GM18873 (cell line): ENCODE data around the gene TBC1D1.

Experiments
- ATAC-seq: cut with Tn5 transposase; IDR thresholded peaks from one replicate; pipeline ENCODE4 v1.9.1; 2021; ENCODE audit warnings: mild to moderate bottlenecking, moderate library complexity, moderate number of reproducible peaks; ENCODE audit not compliant: unreplicated experiment, low FRiP score

Gene TBC1D1

DNA sequence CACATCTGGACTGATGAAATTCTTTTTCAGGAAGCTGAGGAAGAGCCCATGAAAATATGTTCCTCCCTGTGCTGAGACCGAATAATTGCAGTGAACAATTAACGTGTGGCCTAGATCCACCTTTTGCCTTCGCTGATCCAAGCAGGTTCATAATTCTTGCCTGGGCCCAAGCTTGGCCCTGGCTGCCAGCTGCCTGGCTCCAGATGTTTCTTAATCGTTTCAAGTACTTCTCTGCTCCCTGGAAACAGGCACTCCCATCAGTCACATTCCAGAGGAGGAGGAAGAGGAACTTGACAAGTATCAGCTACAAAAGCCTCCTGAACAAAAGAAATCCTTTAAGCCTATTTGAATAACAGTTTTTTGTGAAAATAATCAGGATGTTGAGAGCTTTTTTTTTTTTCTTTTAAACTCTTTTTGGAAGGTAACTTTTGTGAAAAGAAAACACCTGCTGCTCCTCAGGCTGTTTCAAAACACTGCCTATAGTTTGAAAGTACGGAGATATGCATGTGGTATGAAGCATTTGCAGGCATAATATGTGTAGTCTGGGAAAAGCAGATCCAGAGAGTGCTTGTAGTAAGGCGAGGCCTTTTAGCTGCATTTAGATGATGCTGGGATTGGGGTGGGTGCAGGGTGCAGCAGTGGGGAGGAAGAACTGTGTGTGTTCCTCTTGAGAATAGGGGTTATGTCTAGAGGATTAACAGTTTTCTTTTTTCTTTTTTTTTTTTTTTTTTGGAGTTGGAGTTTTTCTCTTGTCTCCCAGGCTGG, 223.7 kb downstream of the TBC1D1 start:
- ATAC-seq = no peak

GRCh38 chr4:38115601-38116000, 224.7 kb downstream of the TBC1D1 start:
- ATAC-seq = no peak

DNA sequence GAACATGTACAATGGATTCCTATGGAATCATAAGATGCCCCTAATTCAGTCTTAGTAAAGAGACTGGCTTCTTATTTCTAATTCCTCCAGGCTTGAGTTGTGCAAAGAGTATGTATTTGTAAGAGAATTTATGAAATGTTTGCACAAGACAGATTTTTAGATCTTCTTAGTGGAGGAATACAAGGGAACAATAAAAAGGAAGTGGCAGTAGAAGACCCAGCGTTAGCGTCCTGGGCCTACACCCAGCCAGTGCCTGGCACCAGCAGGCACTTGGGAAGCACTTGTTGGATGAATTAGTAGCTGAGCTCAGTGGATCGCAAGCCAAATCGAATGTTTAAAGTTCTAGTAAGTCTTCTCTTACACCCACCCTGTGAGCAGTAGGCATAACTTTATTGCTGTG, 226.7 kb downstream of the TBC1D1 start:
- ATAC-seq = no peak

DNA sequence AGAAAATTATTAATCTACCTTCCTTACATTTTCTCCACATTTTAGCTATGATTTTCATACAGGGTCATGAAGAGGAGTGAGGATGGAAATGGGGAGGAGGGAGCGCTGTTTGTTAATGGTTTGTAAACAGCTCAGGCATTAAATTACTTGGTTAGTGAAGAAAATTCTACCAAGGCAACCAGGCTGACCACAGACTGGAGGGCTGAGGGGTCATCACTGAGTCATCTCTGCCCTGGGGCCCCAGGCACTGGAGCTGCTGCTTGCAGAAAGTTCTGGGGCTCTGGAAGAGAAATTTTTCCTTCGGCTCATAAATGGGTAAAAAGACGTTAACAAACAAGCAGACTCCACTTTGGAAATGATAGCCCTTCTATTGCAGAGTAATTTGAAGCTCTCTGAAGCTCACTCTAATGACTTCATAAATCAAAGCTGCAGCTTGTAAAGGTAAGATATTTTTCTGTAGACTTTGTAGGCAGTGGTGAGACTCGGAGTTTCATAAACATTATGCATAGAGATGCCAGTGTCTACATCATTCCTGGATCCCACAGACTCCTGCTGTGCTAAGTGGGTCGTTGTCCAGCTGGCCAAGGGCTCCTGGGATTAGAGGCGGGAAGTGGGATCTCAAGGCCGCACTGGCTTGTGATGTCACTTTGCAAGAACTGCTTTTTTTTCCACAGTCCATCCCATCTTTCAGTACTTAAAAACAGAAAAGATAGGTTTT, 228.9 kb downstream of the TBC1D1 start:
- ATAC-seq = no peak

- no peak for ATAC-seq
These were observed 229.9 kb downstream of the TBC1D1 start for GRCh38 chr4:38120772-38121171.

GRCh38 chr4:38122060-38122459, 231.2 kb downstream of the TBC1D1 start:
- no peak for ATAC-seq

DNA sequence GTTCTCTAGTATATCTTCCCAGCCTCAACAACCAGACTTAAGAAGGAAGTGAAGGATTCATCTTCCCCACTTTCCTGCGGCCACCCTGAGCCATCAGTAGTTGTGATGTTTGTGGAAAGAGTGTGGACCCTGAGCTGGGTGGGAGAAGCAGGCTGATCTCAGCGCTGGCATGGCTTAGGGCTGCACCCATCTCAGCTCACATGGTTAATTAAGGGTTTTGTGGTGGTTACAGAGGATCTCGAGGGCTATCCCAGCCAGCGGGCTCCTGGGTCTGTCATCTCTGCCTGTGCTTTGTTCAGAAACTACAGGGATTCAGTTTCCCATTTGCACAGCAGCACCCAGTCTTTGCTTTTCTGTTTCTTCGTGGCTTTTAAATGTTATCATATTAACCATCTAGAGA, 232.7 kb downstream of the TBC1D1 start:
- no peak for ATAC-seq

- ATAC-seq = no peak
These were observed 234.1 kb downstream of the TBC1D1 start for GRCh38 chr4:38124961-38125360.

GRCh38 chr4:38125816-38126215, 234.9 kb downstream of the TBC1D1 start:
- ATAC-seq = no peak

DNA sequence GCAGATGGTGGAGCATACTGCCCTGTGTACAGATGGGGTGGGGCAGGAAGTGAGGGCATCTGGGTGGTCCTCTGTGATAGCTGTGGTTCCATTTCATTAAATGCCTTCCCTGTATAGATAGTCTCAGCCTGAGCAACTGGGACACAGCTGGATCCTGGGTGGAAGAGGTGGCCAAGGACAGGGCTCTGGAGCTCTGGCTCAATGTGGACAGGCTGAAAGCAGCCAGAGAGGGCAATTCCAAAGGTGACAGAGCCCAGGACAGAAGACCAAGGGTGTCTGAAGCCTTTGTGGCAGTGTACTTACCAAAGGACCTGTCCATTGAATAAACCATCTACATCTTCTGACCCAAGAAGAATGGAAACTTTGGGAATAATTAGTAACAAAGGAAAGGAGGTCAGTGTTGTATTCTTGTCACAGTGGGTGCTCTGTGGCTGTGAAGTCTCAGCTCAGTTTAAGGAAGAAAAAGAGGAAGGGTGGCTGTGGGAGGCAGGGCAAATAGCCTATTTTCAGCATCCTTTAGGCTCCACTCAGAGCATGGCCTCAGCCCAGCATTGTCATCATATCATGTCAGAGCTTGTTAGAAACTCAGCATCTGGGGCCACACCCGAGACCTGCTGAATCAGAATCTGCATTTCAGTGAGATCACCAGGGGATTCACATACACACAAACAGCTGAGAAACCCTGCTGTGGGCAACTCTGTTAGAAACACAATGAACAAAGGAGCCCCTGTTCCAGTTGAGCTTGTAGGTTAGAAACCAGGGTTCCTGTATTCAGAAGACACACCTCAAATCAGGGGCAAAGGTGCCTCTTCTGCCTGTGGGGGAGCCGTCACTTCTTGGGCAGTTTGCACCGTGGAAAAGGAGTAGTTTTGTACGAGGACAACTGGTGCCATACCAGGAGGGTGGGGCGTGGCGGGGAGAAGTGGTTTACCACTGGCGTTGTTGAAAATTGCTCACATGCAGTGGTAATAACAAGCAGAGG, 237.9 kb downstream of the TBC1D1 start:
- ATAC-seq = peak; percentile 44

DNA sequence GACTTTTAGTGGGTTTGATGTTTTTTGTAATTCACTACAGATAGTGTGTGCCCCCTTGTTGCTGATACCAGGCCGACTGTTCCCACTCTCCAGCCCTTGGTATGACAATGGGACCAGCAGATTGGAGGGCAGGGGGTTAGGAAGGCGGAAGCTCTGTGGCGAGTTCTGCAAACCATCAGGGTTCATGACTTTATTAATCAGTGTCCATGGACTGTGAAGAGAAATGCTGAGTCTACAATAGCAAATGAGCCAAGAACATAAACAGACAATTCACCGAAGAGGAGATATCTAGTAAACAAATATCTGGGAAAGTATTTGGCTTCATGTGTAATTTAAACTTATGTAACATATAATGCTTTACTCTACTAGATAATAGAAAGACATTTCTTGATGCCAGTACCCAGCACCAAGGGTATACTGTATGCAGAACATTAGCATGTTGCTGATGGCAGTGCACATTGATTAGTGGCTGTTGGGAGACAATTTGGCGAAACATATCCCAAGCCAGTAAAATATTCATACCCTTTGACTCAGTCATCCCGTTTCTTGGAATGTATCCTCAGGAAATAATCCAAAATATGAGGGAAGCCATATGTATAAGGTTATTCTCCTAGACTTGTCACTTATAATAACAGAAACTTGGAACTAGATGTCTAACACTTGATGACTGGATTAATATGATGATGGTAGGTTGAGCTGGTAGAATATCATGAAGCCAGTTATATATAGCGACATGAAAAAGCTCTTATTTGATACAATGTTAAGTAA, 238.8 kb downstream of the TBC1D1 start:
- no peak for ATAC-seq

DNA sequence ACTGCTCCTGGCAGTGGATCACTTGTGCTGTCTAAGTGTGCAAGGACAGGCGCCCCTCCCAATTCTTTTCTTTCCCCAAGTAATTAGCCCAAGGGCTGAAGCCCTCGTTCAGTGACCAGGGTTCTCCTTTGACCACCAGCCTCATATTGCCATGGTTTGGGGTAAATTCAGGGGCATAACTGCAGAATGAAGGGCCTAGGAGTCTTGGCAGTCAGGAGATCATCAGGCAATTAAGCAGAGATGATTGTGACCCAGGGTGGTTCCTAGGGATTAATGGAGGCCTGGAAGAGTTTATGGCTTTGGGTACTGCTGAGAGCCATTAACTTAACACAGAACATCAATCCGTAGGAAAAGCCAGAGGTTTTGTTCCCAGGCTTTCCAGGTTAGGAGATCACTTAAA, 240.0 kb downstream of the TBC1D1 start:
- no peak for ATAC-seq

DNA sequence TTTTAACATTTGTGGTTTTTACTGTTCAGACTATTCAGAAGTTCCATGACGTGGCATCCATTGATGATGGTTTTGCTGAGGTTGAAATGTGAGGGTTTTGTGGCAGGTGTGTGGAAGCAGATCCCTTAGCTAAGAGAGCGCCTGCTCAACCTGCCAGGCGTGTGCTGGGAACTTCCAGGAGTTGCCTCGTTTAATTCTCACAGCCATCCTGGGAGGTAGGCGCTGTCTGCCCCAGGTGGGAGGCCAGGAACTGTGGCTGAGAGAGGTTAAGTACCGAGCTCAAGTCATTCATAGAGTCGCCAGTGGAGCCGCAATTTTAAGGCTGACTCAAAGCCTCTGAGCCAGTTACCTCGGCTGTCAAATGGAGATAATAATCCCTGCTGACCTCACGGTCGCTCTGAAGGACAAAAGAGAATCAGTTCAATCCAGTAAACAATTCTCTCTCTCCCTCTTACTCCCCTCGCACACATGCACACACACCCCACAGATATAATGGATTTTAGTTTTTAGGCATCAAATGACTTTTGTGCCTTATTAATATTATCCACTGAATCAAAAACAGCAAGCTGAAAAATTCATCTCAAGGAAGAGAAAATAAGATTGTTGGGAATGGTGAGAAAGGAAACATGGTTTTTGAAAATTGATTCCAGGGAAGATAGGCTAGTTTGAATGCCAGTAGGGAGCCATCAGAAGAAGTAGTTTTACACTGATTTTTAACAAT, 240.6 kb downstream of the TBC1D1 start:
- ATAC-seq = no peak

DNA sequence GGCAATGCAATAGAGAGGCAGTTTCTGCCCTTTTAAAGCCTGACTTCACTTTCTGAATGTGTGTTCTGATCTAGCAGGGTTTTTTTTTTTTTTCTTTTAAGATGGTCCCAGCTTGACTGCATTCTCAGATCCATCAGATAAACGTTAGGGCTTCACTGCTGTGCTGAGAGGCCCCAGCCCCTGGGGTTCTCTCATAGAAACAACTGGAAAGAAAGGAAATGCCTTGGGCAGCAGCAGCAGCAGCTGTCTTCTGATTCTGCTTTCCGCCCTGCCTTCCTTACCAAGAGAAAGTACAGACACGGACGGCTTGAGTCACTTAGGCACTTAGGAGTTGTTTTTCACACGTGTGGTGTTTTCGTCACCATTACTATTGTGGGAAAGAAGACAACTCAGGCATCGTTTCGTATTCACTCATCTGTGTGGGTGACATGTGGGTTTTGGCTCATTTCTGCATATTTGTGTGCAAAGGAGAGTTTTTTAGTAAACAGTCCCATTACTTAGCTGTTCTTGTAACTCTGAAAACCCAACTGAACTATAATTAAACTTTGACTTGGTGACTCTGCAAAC, 241.3 kb downstream of the TBC1D1 start:
- peak; percentile 62 for ATAC-seq

DNA sequence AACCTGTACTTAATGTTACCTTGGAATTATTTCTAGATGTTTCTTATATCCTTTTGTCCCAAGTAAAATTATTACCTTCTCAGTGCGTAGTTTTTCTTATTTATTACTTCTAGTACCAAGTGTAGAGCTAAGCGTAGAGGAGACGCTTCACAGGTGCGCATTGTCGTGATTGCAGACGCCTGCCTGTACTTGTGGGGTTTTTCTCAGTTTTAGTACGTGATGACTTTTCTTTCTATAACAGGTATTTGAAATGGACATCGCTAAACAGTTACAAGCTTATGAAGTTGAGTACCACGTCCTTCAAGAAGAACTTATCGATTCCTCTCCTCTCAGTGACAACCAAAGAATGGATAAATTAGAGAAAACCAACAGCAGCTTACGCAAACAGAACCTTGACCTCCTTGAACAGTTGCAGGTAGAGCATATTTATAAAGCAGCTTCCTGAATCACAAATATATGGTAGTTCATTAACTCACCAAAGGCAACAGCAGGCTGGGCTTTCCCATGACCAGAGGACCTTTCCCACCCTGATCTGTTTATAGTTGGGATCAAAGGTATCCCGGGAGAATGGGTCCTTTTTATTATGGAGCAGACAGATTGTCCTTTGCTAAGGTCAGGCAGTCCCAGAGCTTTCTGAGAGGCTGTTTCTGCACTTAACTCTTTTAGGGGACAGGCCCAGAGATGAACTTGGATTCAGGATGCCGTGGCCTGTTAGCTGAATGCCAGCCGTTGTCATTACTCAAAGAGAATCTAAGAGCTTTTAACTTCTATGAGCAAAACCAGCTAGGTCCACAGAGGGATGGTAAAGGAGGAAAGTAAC, 242.2 kb downstream of the TBC1D1 start:
- ATAC-seq = no peak

DNA sequence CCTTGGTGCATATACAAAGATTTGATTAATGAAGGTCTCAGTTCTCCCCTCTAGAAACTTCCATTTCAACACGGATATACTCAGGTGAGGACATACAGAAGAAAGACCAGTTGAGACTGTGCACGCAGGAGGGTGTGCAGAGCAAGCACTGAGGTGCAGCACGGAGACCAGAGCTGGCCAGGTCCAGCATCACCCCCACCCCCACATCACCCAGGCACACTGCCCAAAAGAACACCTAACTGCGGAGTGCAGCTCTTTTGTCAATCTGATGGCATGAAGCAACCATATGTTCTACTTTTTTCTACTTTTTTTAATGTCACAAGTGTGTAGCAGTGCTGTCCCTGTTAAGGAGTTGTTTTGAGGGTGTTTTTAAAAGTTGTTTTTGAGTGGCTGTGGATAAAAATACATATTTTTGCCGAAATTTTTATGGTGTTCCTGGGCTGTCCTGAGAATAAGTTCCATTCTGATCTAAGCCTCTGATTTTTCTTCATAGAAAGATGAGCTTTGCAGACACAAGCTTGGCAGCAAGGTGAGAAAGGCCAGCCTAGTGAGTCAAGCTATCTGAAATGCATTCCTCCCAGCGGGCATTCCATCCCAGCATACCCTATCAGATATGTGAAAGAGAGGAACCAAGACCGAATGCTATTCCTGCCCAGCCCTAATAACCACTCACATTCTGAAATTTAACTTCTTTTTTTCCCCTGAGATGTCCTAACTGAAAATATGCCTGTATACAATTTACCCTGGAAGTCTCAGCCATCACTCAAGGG, 243.0 kb downstream of the TBC1D1 start:
- ATAC-seq = no peak

DNA sequence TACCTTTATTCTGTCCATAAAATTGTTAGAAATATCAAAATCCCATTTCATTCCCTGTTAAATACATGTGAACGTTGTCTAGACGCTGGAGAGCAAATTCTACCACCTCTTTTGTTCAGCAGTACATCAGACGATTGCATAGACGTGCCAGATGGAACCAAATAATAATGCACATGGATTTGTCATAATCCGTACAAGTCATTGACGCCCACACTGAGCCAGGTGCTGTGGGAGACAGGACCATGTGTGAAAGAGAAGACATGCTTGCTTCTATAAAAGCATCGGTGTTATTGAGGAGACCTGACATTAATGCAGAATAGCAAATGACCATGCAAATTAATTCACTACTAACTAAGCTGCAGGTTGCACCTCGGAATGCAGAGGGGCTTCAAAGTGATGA, 244.3 kb downstream of the TBC1D1 start:
- ATAC-seq = no peak

DNA sequence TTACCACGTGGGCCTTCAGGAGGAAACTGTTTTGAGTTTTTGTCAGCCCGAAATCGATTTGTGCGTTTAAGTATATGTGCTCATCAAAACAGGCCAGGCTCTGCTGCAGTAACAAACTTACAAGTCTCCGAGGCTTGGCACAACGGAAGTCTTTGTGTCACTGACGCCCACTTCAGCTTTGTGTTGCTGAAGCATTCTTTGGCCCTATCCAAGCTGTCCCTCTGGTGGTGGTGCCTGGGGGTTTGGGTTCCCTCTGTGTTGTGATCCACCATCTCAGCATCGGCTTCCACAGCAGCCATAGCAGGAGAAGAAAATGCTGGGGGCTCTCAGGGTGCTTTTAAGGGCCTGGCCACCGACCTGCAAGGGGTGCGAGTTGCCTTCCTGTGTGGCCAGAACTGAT, 245.7 kb downstream of the TBC1D1 start:
- no peak for ATAC-seq
